Activated CD4-positive, alpha-beta memory T cell treated with anti-CD3 and anti-CD28 coated beads, Interleukin-2, amount 10 ng/mL, durations not matched to agents 7 days and 5 days (primary cell): ENCODE measurements around the gene B4GAT1. TPM values are rescaled to one million over a fixed set of nuclear protein-coding genes. Genes with fewer than 3 reads are reported as not detected.

Experiments
- CTCF ChIA-PET: fragments of 350-600 bp; sonication (Branson Sonifier 250); formaldehyde crosslinking; loops from one replicate; lab custom pipeline; 2021; ENCODE audit warnings: antibody characterized with exemption, inconsistent platforms; lab: Charles Lee
- POLR2A ChIA-PET: fragments of 350-600 bp; sonication (Branson Sonifier 250); formaldehyde crosslinking; loops from one replicate; lab custom pipeline; 2021; ENCODE audit warnings: antibody characterized with exemption; lab: Charles Lee
- DNase-seq: peaks from one replicate; pipeline ENCODE4 v3.0.0-alpha.2; 2020
- H3K27ac Mint-ChIP-seq: one replicate; pipeline ENCODE4 v1.8.0; 2021; ENCODE audit warnings: mild to moderate bottlenecking, mixed read lengths
- H3K27me3 Mint-ChIP-seq: one replicate; pipeline ENCODE4 v1.8.0; 2021; ENCODE audit warnings: mixed read lengths
- H3K36me3 Mint-ChIP-seq: one replicate; pipeline ENCODE4 v1.8.0; 2021; ENCODE audit warnings: low read depth, mixed read lengths
- H3K4me1 Mint-ChIP-seq: one replicate; pipeline ENCODE4 v1.8.0; 2021; ENCODE audit warnings: mixed read lengths
- H3K4me3 Mint-ChIP-seq: one replicate; pipeline ENCODE4 v1.8.0; 2021; ENCODE audit warnings: mild to moderate bottlenecking, mixed read lengths
- H3K9me3 Mint-ChIP-seq: one replicate; pipeline ENCODE4 v1.8.0; 2021; ENCODE audit warnings: mixed read lengths
- total RNA-seq, 2 experiments: library from RNA; stranded (reverse); gene quantifications; one replicate each; pipeline ENCODE4 v1.2.3, GENCODE V29; 2021

B4GAT1 gene
- total RNA-seq, 2 experiments from 2014 or later, result 8.4 to 8.7 TPM

DNA sequence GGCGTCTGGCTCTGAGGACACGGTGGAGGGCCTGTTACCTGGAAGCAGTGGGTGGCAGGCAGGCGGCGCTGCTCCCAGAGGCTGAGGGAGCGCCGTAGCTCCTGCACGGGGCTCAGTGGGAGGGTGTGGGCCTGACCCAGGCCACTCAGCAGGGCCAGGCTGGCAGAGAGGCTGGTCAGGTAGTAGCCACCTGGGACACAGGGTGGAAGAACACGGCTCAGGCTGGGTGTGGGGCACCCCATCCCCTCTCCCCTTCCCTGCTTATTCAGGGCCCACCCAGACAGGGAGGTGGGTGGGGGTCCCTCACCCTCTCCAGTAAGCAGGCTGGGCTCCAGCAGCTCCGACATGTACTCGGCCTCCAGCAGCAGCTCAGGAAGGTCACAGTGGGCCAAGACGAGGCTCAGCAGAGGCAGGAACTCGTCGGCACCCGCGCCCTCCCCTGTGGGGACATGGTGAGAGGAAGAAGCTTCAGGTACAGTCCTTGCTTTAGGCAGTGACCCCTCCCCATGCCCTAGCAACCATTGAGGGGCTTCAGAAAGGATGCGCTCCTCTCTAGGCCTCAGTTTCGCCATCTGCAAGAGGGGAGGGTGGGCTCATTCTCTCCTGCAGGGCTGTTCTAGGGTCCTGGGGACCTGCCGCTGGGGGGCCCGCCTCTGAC lies 14.1 kb downstream of the B4GAT1 start:
- H3K4me1 Mint-ChIP-seq, result peaks cover 26% of the 10 kb centered on the region
- peaks cover 4% of the 10 kb centered on the region for H3K27me3 Mint-ChIP-seq
- POLR2A ChIA-PET, result interaction anchor here (3.5 to 3.8 kb wide), 2 partner anchors 12 to 21 kb away, joined by 13 to 19 read pairs; partner anchors contain the start of gene BRMS1
- H3K4me3 Mint-ChIP-seq, result no peak overlapping the region
- DNase-seq, result no peak
- CTCF ChIA-PET, result interaction anchor here (4.9 kb wide), 1 partner anchor 21 kb away, joined by 73 read pairs; no protein-coding TSS in a partner anchor
- peaks cover 8% of the 10 kb centered on the region for H3K36me3 Mint-ChIP-seq
- H3K9me3 Mint-ChIP-seq, result no peaks in the 10 kb centered on the region
- no peak overlapping the region for H3K27ac Mint-ChIP-seq

DNA sequence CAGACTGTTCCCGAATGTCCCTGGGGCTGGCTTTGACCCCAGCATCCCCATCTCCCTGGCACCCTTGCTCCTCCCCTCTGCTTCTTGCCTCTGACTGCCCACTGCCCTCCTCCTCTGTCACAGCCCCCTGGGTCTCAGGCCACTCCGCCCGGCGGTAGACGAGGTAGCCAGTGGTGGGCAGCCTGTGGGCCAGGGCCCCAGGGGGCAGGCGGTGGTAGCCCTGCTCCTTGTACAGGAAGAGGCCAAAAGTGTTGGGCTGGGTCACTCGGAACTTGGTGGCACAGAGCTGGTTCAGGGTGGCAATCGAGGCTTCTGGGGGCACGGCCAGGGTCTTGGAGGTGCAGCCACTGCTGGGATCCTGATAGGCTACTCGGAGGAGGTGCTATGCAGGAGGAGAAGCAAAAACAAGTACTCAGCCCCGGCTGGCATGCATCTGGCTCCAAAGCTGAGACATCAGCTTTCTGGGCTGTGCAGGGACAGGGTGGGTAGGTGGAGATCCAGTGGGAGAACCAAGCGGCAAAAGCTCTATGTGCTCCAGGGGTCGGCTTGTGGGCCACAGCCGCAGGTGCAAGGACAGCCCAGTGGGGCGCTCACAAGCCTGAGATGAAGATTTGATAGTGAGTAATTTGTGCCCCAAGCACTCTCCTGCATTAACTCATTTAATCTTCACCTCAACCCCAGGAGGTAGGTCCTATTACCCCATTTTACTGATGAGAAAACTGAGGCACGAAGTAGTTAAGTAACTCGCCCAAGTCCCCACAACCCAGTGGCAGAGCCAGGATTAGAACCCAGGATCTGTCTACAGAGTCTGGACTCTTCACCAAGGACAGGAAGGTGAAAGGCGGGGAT lies 14.8 kb downstream of the B4GAT1 start:
- ChIA-PET CTCF (interaction anchor here (1.1 to 4.9 kb wide), 2 partner anchors 21 to 56 kb away, joined by 3 to 73 read pairs; no protein-coding TSS in a partner anchor), POLR2A (interaction anchor here (3.5 kb wide), 1 partner anchor 13 kb away, joined by 13 read pairs; the partner anchor contains the start of gene BRMS1)
- no peak for DNase-seq
- no peak overlapping the region for H3K27ac Mint-ChIP-seq
- no peak overlapping the region for H3K4me3 Mint-ChIP-seq
- H3K4me1 Mint-ChIP-seq, result peaks cover 29% of the 10 kb centered on the region
- peaks cover 4% of the 10 kb centered on the region for H3K27me3 Mint-ChIP-seq
- no peaks in the 10 kb centered on the region for H3K9me3 Mint-ChIP-seq
- H3K36me3 Mint-ChIP-seq, result peaks cover 7% of the 10 kb centered on the region

DNA sequence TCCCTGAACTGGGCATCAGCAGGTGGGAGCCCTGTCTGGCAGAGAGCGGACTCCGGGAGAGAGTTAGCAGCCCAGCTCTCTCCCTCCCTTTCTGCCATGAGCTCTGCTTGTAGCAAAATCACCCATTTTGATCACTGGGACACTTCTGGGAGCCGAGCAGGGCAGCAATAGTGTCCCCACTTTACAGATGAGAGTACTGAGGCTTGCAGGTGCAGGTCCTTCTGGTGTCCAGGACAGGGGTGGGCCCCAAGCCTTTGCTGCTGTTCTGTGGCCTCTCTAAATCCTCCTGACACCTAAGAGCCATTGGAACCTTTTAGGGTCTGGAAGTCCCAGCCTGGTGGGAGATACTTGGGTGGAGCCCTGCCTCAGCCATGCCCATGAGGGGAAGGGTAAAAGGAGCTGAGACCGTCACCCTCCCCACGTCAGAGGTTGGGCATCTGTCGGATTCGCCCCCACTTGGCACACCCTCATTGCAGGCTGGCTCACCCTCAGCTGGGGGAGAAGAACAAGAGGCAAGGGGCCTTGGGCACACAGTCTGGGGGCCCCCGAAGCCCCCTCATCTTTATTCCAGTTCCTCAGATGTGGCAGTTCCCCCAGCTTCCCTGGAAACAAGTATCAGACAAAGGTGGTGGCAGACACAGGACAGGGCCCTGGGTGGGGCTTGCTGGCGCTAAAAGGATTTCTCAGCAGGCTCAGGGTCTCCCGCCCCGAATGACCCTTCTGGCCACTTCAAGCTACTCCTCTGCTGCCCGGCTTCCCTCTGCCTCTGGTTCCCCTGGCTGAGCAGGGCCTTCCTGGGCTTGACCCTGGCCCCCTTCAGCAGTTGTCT lies 15.7 kb downstream of the B4GAT1 start:
- ChIA-PET POLR2A (interaction anchor here (0.8 to 3.5 kb wide), 3 partner anchors 13 to 43 kb away, joined by 3 to 13 read pairs (median 3); partner anchors contain the start of genes BRMS1 and YIF1A), CTCF (interaction anchor here (1.1 to 4.9 kb wide), 2 partner anchors 20 to 57 kb away, joined by 3 to 73 read pairs; no protein-coding TSS in a partner anchor)
- Mint-ChIP-seq H3K4me3 (no peak overlapping the region), H3K9me3 (no peaks in the 10 kb centered on the region), H3K27ac (no peak overlapping the region), H3K36me3 (no peaks in the 10 kb centered on the region), H3K4me1 (peaks cover 26% of the 10 kb centered on the region), H3K27me3 (peaks cover 4% of the 10 kb centered on the region)
- no peak for DNase-seq

DNA sequence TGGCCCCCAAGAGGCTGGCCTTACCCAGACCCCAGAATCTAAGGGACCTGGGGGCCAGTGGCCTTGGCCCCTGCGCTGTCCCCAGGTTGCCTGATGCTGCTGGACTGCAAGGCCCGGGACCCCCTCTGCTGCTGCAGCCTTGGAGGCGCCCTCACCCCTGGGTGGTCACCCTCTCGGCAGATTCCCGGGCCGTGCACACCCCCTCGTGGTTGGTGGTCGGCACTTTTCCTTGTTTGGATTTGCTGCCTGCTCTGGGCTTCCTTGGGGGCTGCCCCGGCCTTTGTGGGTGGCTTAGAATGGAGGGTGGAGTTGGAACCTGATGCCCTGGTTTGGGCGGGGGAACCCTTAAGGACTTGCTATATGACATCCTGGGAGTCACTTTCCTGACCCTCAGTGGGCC lies 16.5 kb downstream of the B4GAT1 start:
- H3K9me3 Mint-ChIP-seq, result no peaks in the 10 kb centered on the region
- H3K4me1 Mint-ChIP-seq, result peaks cover 26% of the 10 kb centered on the region
- peaks cover 2% of the 10 kb centered on the region for H3K27me3 Mint-ChIP-seq
- H3K36me3 Mint-ChIP-seq, result no peaks in the 10 kb centered on the region
- CTCF ChIA-PET, result interaction anchor here (4.9 kb wide), 1 partner anchor 19 kb away, joined by 73 read pairs; no protein-coding TSS in a partner anchor
- DNase-seq, result no peak
- H3K4me3 Mint-ChIP-seq, result no peak overlapping the region
- POLR2A ChIA-PET, result interaction anchor here (0.8 to 3.5 kb wide), 3 partner anchors 14 to 42 kb away, joined by 3 to 13 read pairs (median 3); partner anchors contain the start of genes BRMS1 and YIF1A
- no peak overlapping the region for H3K27ac Mint-ChIP-seq

DNA sequence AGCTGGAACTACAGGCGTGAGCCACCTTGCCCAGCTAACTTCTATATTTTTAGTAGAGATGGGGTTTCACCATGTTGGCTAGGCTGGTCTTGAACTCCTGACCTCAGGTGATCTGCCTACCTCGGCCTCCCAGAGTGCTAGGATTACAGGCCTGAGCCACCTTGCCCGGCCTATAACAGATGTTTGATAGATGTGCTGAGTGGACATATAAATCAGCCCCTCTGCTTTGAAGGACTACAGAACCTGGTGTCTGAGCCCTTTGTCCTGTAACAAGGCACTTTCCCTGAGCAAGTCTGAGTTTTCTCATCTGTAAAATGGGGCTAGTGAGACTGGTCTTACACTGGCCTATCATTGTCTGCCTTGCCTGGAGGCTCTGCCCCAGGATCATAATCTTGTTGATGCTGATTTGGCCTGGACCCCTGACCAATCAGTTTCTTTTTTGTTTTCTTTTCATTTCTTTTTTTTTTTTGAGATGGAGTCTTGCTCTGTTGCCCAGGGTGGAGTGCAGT lies 18.2 kb downstream of the B4GAT1 start:
- H3K36me3 Mint-ChIP-seq, result no peaks in the 10 kb centered on the region
- H3K27ac Mint-ChIP-seq, result no peak overlapping the region
- CTCF ChIA-PET, result interaction anchor here (0.9 to 4.9 kb wide), 5 partner anchors 11 to 59 kb away, joined by 3 to 73 read pairs (median 3); partner anchors contain the start of gene B4GAT1
- H3K4me3 Mint-ChIP-seq, result no peak overlapping the region
- H3K4me1 Mint-ChIP-seq, result peaks cover 30% of the 10 kb centered on the region
- no peaks in the 10 kb centered on the region for H3K27me3 Mint-ChIP-seq
- H3K9me3 Mint-ChIP-seq, result no peaks in the 10 kb centered on the region
- POLR2A ChIA-PET, result interaction anchor here (0.5 to 1.2 kb wide), 3 partner anchors 16 to 18 kb away, joined by 3 to 7 read pairs (median 6); partner anchors contain the start of gene BRMS1
- no peak for DNase-seq

DNA sequence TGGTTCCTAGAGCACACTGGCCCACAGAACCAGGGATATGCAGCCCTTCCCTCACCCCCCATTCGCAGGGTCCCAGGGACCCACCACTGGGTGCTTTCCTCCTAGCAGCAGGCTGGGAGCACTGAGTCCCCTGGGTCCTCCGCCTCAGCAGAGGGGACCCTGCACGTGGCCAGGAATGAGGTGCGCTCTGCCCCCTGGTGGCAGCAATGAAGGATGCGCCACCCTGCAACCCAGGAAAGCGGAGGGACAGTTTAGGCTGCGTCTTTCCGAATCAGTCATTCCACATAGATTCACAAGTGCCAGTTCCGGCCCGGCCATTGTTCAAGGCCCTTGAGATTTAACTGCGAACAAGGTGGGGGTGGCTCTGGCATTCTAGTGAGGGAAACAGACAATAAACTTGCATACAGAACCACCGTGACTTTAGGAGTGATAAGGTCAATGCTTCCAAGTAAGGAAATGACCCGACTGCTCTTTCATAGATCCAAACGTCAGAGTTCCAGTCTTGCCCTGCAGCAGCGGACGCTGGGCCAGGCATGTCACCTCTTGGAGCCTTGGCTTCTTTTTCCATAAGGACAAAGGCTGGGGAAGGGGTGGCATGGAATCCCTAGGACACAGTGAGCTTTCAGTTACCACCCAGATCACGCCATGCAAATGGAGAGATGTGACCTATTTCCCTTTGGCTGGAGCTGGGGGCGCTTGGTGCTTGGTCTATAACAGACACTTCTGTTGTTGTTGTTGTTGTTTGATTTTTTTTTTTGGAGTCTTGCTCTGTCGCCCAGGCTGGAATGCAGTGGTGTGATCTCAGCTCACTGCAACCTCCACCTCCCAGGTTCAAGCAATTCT lies 18.9 kb downstream of the B4GAT1 start:
- CTCF ChIA-PET, result interaction anchor here (0.9 to 4.9 kb wide), 4 partner anchors 10 to 58 kb away, joined by 3 to 73 read pairs (median 4); partner anchors contain the start of gene B4GAT1
- Mint-ChIP-seq H3K9me3 (no peaks in the 10 kb centered on the region), H3K36me3 (no peaks in the 10 kb centered on the region), H3K27me3 (no peaks in the 10 kb centered on the region), H3K4me1 (peaks cover 30% of the 10 kb centered on the region), H3K4me3 (no peak overlapping the region), H3K27ac (peak overlapping the region; percentile 33)
- POLR2A ChIA-PET, result interaction anchor here (0.5 to 1.2 kb wide), 3 partner anchors 15 to 17 kb away, joined by 3 to 7 read pairs (median 6); partner anchors contain the start of gene BRMS1
- DNase-seq, result peak; percentile 79

DNA sequence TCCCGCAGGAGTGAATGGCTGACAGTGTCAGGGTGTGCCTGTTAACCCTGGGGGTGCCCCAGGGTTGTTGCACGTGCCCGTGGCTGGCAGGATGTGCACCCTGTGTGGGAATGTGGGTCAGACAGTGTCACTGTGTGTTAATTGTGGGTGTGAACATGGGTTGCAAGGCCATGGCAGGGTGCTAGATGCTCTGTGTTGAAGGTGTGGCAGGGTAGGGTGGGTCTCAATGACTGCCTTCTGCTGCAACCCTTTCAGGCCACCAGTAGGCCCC lies 19.5 kb downstream of the B4GAT1 start:
- peaks cover 30% of the 10 kb centered on the region for H3K4me1 Mint-ChIP-seq
- H3K27ac Mint-ChIP-seq, result peak overlapping the region; percentile 33
- H3K9me3 Mint-ChIP-seq, result no peaks in the 10 kb centered on the region
- no peak overlapping the region for H3K4me3 Mint-ChIP-seq
- no peaks in the 10 kb centered on the region for H3K36me3 Mint-ChIP-seq
- POLR2A ChIA-PET, result no interaction called here
- no peaks in the 10 kb centered on the region for H3K27me3 Mint-ChIP-seq
- peak; percentile 49 for DNase-seq
- CTCF ChIA-PET, result no interaction called here

DNA sequence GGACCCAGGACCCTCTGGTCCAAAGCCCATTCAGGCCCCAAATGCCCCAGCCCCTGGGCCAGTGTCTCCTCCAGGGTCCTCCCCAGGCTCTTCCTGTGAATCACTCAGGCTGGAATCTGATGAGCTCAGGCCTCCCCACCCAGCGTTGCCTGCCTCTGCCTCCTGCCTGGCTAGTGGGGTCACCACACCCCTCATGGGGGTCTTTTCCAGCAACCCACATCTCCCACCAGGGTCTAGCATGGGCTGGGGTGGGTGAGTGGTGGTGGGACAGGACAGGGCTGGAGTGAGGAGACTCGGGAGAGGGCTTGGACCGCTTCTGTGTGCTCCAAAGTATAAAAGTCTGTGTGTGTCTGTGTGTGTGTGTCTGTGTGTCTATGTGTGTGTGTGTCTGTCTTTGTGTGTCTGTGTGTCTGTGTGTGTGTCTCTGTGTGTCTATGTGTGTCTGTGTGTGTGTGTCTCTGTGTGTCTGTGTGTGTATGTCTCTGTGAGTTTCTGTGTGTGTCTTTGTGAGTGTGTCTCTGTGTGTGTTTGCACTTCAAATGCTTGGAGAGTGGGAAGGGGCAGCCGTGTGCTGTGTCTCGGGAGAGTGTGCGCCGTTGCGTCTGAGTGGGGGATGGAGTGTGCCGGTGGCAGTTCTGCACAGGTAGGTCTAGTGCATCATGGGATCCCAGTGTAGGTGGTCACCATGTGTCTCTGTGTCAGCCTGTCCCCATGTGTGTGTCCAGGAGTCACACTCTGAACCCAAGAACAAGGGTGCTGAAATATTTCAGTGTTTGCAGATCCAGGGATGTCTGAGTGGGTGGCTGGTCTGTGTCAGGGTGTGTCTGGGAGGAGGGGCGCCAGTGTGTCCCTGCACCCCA lies 20.0 kb downstream of the B4GAT1 start:
- H3K4me1 Mint-ChIP-seq, result peaks cover 30% of the 10 kb centered on the region
- ChIA-PET POLR2A (interaction anchor here (2.3 kb wide), 1 partner anchor 14 kb away, joined by 30 read pairs; no protein-coding TSS in a partner anchor), CTCF (interaction anchor here (3.9 kb wide), 1 partner anchor 15 kb away, joined by 44 read pairs; no protein-coding TSS in a partner anchor)
- no peaks in the 10 kb centered on the region for H3K27me3 Mint-ChIP-seq
- H3K36me3 Mint-ChIP-seq, result no peaks in the 10 kb centered on the region
- no peak overlapping the region for H3K4me3 Mint-ChIP-seq
- no peak for DNase-seq
- peak overlapping the region; percentile 33 for H3K27ac Mint-ChIP-seq
- no peaks in the 10 kb centered on the region for H3K9me3 Mint-ChIP-seq

DNA sequence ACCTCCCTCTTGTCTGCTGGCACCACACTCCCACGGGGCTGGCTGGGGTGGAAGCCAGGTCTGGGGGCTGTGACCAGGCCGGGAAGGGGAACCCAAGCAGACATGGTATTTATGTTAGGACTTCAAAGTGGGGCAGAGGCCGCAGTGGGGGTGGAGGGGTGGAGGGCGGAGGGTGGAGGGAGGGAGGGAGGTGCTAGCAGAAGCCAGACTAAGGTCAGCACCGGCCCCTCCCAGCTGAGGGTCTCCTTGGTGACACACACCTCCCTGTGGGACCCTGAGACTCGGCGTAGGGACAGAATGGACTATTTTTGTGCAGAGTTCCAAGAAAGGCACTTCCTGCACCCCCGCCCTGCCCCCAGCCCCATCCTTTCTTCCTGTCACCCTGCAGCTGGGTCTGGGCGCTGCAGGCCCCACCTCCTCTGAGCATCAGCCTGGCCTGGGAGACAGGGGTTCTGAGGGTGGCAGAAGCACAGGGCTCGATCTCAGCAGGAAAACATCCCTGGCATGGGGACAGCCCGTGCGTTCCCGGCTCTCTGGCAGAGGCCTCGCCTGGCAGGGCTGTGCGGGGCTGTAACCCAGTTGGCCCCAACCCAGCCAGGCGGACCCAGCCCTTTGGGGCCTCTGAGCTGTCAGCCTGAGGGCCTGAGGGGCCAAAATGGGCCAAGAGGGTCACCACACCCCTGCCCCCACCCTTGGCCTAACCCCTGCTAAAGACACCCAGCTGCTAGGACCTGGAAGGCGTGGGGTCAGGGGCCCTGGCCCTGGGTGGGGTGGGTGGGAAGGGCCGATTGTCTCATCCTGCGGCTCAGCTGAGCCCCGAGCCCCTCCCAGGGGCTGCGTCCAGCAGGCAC lies 20.9 kb downstream of the B4GAT1 start:
- POLR2A ChIA-PET, result interaction anchor here (2.3 kb wide), 1 partner anchor 13 kb away, joined by 30 read pairs; no protein-coding TSS in a partner anchor
- no peaks in the 10 kb centered on the region for H3K9me3 Mint-ChIP-seq
- H3K4me3 Mint-ChIP-seq, result no peak overlapping the region
- peak overlapping the region; percentile 21 for H3K27ac Mint-ChIP-seq
- peak; percentile 40 for DNase-seq
- H3K27me3 Mint-ChIP-seq, result no peaks in the 10 kb centered on the region
- peaks cover 30% of the 10 kb centered on the region for H3K4me1 Mint-ChIP-seq
- CTCF ChIA-PET, result interaction anchor here (3.9 kb wide), 1 partner anchor 14 kb away, joined by 44 read pairs; no protein-coding TSS in a partner anchor
- H3K36me3 Mint-ChIP-seq, result no peaks in the 10 kb centered on the region

DNA sequence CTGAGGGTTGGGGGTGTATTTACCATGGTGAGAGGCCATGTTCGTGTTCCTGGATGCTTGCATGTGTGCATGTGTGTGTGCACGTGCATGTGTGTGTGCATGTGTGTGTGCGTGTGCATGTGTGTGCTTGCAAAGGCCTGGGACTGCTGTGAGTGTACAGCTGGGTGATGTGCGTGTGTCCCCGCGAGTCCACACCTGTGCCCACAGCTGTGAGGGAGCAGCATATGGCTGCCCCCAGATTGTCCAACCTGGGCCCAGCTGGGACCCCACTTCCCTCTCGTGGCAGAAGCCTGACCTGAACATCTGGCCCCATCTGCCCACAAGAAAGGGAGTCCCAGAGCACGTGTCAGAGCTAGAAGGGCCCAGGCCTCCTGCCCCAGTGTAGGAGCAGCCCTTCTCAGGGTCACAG lies 22.2 kb downstream of the B4GAT1 start:
- H3K27me3 Mint-ChIP-seq, result peaks cover under 1% of the 10 kb centered on the region
- peaks cover 1% of the 10 kb centered on the region for H3K9me3 Mint-ChIP-seq
- no peak overlapping the region for H3K27ac Mint-ChIP-seq
- POLR2A ChIA-PET, result interaction anchor here (2.3 kb wide), 1 partner anchor 12 kb away, joined by 30 read pairs; no protein-coding TSS in a partner anchor
- peaks cover 30% of the 10 kb centered on the region for H3K4me1 Mint-ChIP-seq
- CTCF ChIA-PET, result interaction anchor here (3.9 kb wide), 1 partner anchor 13 kb away, joined by 44 read pairs; no protein-coding TSS in a partner anchor
- no peak for DNase-seq
- H3K4me3 Mint-ChIP-seq, result no peak overlapping the region
- H3K36me3 Mint-ChIP-seq, result no peaks in the 10 kb centered on the region
